Measurements from ENCODE around the gene CFAP251.
"Not testable (repeated sequence)": the region's sequence is repeated elsewhere in the genome, so short reads cannot be mapped to it uniquely, and the experiment has no call there.

Gene CFAP251

GRCh38 chr12:122041458-122041857 lies 123.1 kb downstream of the CFAP251 start:
- H3K27me3 ChIP-seq (replicated peaks; ENCODE audit: control insufficient read depth, insufficient read depth, low read length, poor library complexity, severe bottlenecking); H3K4me1 ChIP-seq (ENCODE audit: control insufficient read depth, insufficient read depth, low read length, poor library complexity, severe bottlenecking); H3K9me3 ChIP-seq (ENCODE audit: control insufficient read depth, low read length); H3K36me3 ChIP-seq (ENCODE audit: control insufficient read depth, insufficient read depth, low read length); H3K4me3 ChIP-seq (ENCODE audit: insufficient read depth, low read depth, low read length, poor library complexity, severe bottlenecking); DNase-seq; H3K27ac ChIP-seq (ENCODE audit: insufficient read depth, low read length, poor library complexity, severe bottlenecking): not testable (repeated sequence)

GRCh38 chr12:122042910-122043309 lies 124.5 kb downstream of the CFAP251 start:
- Histone ChIP-seq H3K36me3 (ENCODE audit: control insufficient read depth, insufficient read depth, low read length) (no peaks in the 10 kb centered on the region), H3K27me3 (replicated peaks; ENCODE audit: control insufficient read depth, insufficient read depth, low read length, poor library complexity, severe bottlenecking) (no peaks in the 10 kb centered on the region), H3K27ac (ENCODE audit: insufficient read depth, low read length, poor library complexity, severe bottlenecking) (no peak overlapping the region), H3K4me1 (ENCODE audit: control insufficient read depth, insufficient read depth, low read length, poor library complexity, severe bottlenecking) (no peaks in the 10 kb centered on the region), H3K4me3 (ENCODE audit: insufficient read depth, low read depth, low read length, poor library complexity, severe bottlenecking) (no peak overlapping the region), H3K9me3 (ENCODE audit: control insufficient read depth, low read length) (no peaks in the 10 kb centered on the region)
- DNase-seq = no peak

- Histone ChIP-seq H3K36me3 (ENCODE audit: control insufficient read depth, insufficient read depth, low read length) (no peaks in the 10 kb centered on the region), H3K27ac (ENCODE audit: insufficient read depth, low read length, poor library complexity, severe bottlenecking) (no peak overlapping the region), H3K4me3 (ENCODE audit: insufficient read depth, low read depth, low read length, poor library complexity, severe bottlenecking) (no peak overlapping the region), H3K9me3 (ENCODE audit: control insufficient read depth, low read length) (no peaks in the 10 kb centered on the region), H3K27me3 (replicated peaks; ENCODE audit: control insufficient read depth, insufficient read depth, low read length, poor library complexity, severe bottlenecking) (no peaks in the 10 kb centered on the region), H3K4me1 (ENCODE audit: control insufficient read depth, insufficient read depth, low read length, poor library complexity, severe bottlenecking) (no peaks in the 10 kb centered on the region)
- no peak for DNase-seq
Observed at GRCh38 chr12:122043476-122043875, 125.1 kb downstream of the CFAP251 start.

- no peaks in the 10 kb centered on the region for H3K9me3 ChIP-seq (ENCODE audit: control insufficient read depth, low read length)
- DNase-seq = no peak
- H3K4me3 ChIP-seq (ENCODE audit: insufficient read depth, low read depth, low read length, poor library complexity, severe bottlenecking) = no peak overlapping the region
- no peaks in the 10 kb centered on the region for H3K27me3 ChIP-seq (replicated peaks; ENCODE audit: control insufficient read depth, insufficient read depth, low read length, poor library complexity, severe bottlenecking)
- H3K4me1 ChIP-seq (ENCODE audit: control insufficient read depth, insufficient read depth, low read length, poor library complexity, severe bottlenecking) = no peaks in the 10 kb centered on the region
- no peak overlapping the region for H3K27ac ChIP-seq (ENCODE audit: insufficient read depth, low read length, poor library complexity, severe bottlenecking)
- H3K36me3 ChIP-seq (ENCODE audit: control insufficient read depth, insufficient read depth, low read length) = no peaks in the 10 kb centered on the region
Observed at GRCh38 chr12:122045262-122045661, 126.9 kb downstream of the CFAP251 start.

- H3K36me3 ChIP-seq (ENCODE audit: control insufficient read depth, insufficient read depth, low read length) = no peaks in the 10 kb centered on the region
- H3K4me3 ChIP-seq (ENCODE audit: insufficient read depth, low read depth, low read length, poor library complexity, severe bottlenecking) = no peak overlapping the region
Observed at GRCh38 chr12:122046145-122046544, 127.8 kb downstream of the CFAP251 start.

GRCh38 chr12:122048151-122048550 lies 129.8 kb downstream of the CFAP251 start:
- DNase-seq = no peak
- H3K9me3 ChIP-seq (ENCODE audit: control insufficient read depth, low read length) = no peaks in the 10 kb centered on the region
- H3K4me1 ChIP-seq (ENCODE audit: control insufficient read depth, insufficient read depth, low read length, poor library complexity, severe bottlenecking) = no peaks in the 10 kb centered on the region
- H3K27ac ChIP-seq (ENCODE audit: insufficient read depth, low read length, poor library complexity, severe bottlenecking) = no peak overlapping the region
- H3K36me3 ChIP-seq (ENCODE audit: control insufficient read depth, insufficient read depth, low read length) = no peaks in the 10 kb centered on the region
- H3K27me3 ChIP-seq (replicated peaks; ENCODE audit: control insufficient read depth, insufficient read depth, low read length, poor library complexity, severe bottlenecking) = no peaks in the 10 kb centered on the region
- no peak overlapping the region for H3K4me3 ChIP-seq (ENCODE audit: insufficient read depth, low read depth, low read length, poor library complexity, severe bottlenecking)

More at GRCh38 chr12:122046145-122046544, 127.8 kb downstream of the CFAP251 start:
- Histone ChIP-seq H3K9me3 (ENCODE audit: control insufficient read depth, low read length) (no peaks in the 10 kb centered on the region), H3K4me1 (ENCODE audit: control insufficient read depth, insufficient read depth, low read length, poor library complexity, severe bottlenecking) (no peaks in the 10 kb centered on the region), H3K27me3 (replicated peaks; ENCODE audit: control insufficient read depth, insufficient read depth, low read length, poor library complexity, severe bottlenecking) (no peaks in the 10 kb centered on the region), H3K27ac (ENCODE audit: insufficient read depth, low read length, poor library complexity, severe bottlenecking) (no peak overlapping the region)
- no peak for DNase-seq

- Histone ChIP-seq H3K9me3 (ENCODE audit: control insufficient read depth, low read length) (no peaks in the 10 kb centered on the region), H3K4me3 (ENCODE audit: insufficient read depth, low read depth, low read length, poor library complexity, severe bottlenecking) (no peak overlapping the region), H3K27me3 (replicated peaks; ENCODE audit: control insufficient read depth, insufficient read depth, low read length, poor library complexity, severe bottlenecking) (no peaks in the 10 kb centered on the region), H3K27ac (ENCODE audit: insufficient read depth, low read length, poor library complexity, severe bottlenecking) (no peak overlapping the region), H3K36me3 (ENCODE audit: control insufficient read depth, insufficient read depth, low read length) (no peaks in the 10 kb centered on the region), H3K4me1 (ENCODE audit: control insufficient read depth, insufficient read depth, low read length, poor library complexity, severe bottlenecking) (no peaks in the 10 kb centered on the region)
- no peak for DNase-seq
Observed at GRCh38 chr12:122049827-122050226, 131.4 kb downstream of the CFAP251 start.

GRCh38 chr12:122050706-122051105 lies 132.3 kb downstream of the CFAP251 start:
- DNase-seq = no peak
- no peaks in the 10 kb centered on the region for H3K27me3 ChIP-seq (replicated peaks; ENCODE audit: control insufficient read depth, insufficient read depth, low read length, poor library complexity, severe bottlenecking)
- no peak overlapping the region for H3K27ac ChIP-seq (ENCODE audit: insufficient read depth, low read length, poor library complexity, severe bottlenecking)
- no peaks in the 10 kb centered on the region for H3K36me3 ChIP-seq (ENCODE audit: control insufficient read depth, insufficient read depth, low read length)
- no peaks in the 10 kb centered on the region for H3K9me3 ChIP-seq (ENCODE audit: control insufficient read depth, low read length)
- no peak overlapping the region for H3K4me3 ChIP-seq (ENCODE audit: insufficient read depth, low read depth, low read length, poor library complexity, severe bottlenecking)
- H3K4me1 ChIP-seq (ENCODE audit: control insufficient read depth, insufficient read depth, low read length, poor library complexity, severe bottlenecking) = no peaks in the 10 kb centered on the region

- H3K4me1 ChIP-seq (ENCODE audit: control insufficient read depth, insufficient read depth, low read length, poor library complexity, severe bottlenecking) = no peaks in the 10 kb centered on the region
- H3K4me3 ChIP-seq (ENCODE audit: insufficient read depth, low read depth, low read length, poor library complexity, severe bottlenecking) = no peak overlapping the region
- no peaks in the 10 kb centered on the region for H3K27me3 ChIP-seq (replicated peaks; ENCODE audit: control insufficient read depth, insufficient read depth, low read length, poor library complexity, severe bottlenecking)
- no peak for DNase-seq
- no peak overlapping the region for H3K27ac ChIP-seq (ENCODE audit: insufficient read depth, low read length, poor library complexity, severe bottlenecking)
- H3K36me3 ChIP-seq (ENCODE audit: control insufficient read depth, insufficient read depth, low read length) = no peaks in the 10 kb centered on the region
- H3K9me3 ChIP-seq (ENCODE audit: control insufficient read depth, low read length) = no peaks in the 10 kb centered on the region
Observed at GRCh38 chr12:122051231-122051876, 133.0 kb downstream of the CFAP251 start.

- Histone ChIP-seq H3K4me1 (ENCODE audit: control insufficient read depth, insufficient read depth, low read length, poor library complexity, severe bottlenecking) (no peaks in the 10 kb centered on the region), H3K27ac (ENCODE audit: insufficient read depth, low read length, poor library complexity, severe bottlenecking) (no peak overlapping the region), H3K4me3 (ENCODE audit: insufficient read depth, low read depth, low read length, poor library complexity, severe bottlenecking) (no peak overlapping the region), H3K9me3 (ENCODE audit: control insufficient read depth, low read length) (no peaks in the 10 kb centered on the region), H3K36me3 (ENCODE audit: control insufficient read depth, insufficient read depth, low read length) (no peaks in the 10 kb centered on the region), H3K27me3 (replicated peaks; ENCODE audit: control insufficient read depth, insufficient read depth, low read length, poor library complexity, severe bottlenecking) (no peaks in the 10 kb centered on the region)
- no peak for DNase-seq
Observed at GRCh38 chr12:122052285-122052684, 133.9 kb downstream of the CFAP251 start.
